ENCODE results near the gene CD300LF.

Gene CD300LF

GRCh38 chr17:74712756-74713155 lies at the start of gene CD300LF:
Gene CD300LF (minus strand): TSS chr17:74712923. CDS start chr17:74712866, 57 bp downstream.
- peaks cover 0 to 5% of the 10 kb centered on the region in 2 donors for H3K27me3 Mint-ChIP-seq

GRCh38 chr17:74761931-74762330 lies 49.2 kb upstream of the CD300LF start:
- Mint-ChIP-seq H3K27ac (no peak overlapping the region), H3K9me3 (no peaks in the 10 kb centered on the region), H3K27me3 (no peaks in the 10 kb centered on the region), H3K4me1 (peaks cover 29 to 46% of the 10 kb centered on the region in 2 donors), H3K4me3 (no peak overlapping the region), H3K36me3 (peaks cover 3 to 7% of the 10 kb centered on the region in 2 donors)
- DNase-seq (no peak), ATAC-seq (replicated peaks) (no peak)

More at GRCh38 chr17:74712756-74713155, at the start of gene CD300LF:
- no peaks in the 10 kb centered on the region for H3K36me3 Mint-ChIP-seq
- peak; percentile 75 to 83 for ATAC-seq (replicated peaks)
- H3K27ac Mint-ChIP-seq: peak within 1 kb of the TSS; percentile 82
- peak within 1 kb of the TSS; percentile 22 to 37 for H3K4me3 Mint-ChIP-seq
- no peak for DNase-seq
- peaks cover 0 to 2% of the 10 kb centered on the region in 2 donors for H3K9me3 Mint-ChIP-seq
- H3K4me1 Mint-ChIP-seq: peaks cover 19 to 24% of the 10 kb centered on the region in 2 donors

DNA sequence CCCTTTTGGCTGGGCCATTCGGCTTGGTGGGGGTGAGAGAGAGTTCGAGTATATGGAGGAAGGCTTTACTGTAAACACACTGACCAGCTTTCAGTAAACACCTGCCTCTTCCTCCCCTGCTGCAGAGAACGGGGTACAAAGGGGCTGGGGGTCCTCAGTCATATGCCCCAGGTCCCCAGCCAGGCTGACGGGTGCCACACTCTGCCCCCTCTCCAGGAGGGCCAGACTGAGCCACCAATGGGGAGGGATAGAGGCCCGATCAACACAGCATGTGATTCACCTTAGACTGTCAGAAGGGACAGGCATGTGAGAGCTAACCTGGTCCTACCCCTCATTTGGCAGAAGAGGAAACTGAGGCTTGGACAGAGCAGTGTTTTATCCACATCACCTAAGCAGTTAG lies 48.7 kb upstream of the CD300LF start:
- H3K27me3 Mint-ChIP-seq: no peaks in the 10 kb centered on the region
- DNase-seq: no peak
- peaks cover 30 to 49% of the 10 kb centered on the region in 2 donors for H3K4me1 Mint-ChIP-seq

GRCh38 chr17:74760404-74761105 lies 47.8 kb upstream of the CD300LF start:
- Mint-ChIP-seq H3K36me3 (peaks cover 3% of the 10 kb centered on the region in 2 donors), H3K27me3 (no peaks in the 10 kb centered on the region), H3K4me3 (no peak overlapping the region), H3K9me3 (no peaks in the 10 kb centered on the region), H3K4me1 (peaks cover 30 to 50% of the 10 kb centered on the region in 2 donors), H3K27ac (no peak overlapping the region)
- DNase-seq (no peak), ATAC-seq (replicated peaks) (no peak)

More for the DNA sequence above, 48.7 kb upstream of the CD300LF start:
- Mint-ChIP-seq H3K4me3 (no peak overlapping the region), H3K9me3 (no peaks in the 10 kb centered on the region), H3K27ac (no peak overlapping the region), H3K36me3 (peaks cover 3% of the 10 kb centered on the region in 2 donors)
- no peak for ATAC-seq (replicated peaks)

GRCh38 chr17:74759941-74760340 lies 47.2 kb upstream of the CD300LF start:
- no peaks in the 10 kb centered on the region for H3K27me3 Mint-ChIP-seq
- peaks cover 32 to 57% of the 10 kb centered on the region in 2 donors for H3K4me1 Mint-ChIP-seq
- no peak overlapping the region for H3K4me3 Mint-ChIP-seq
- H3K27ac Mint-ChIP-seq: no peak overlapping the region
- DNase-seq (no peak), ATAC-seq (replicated peaks) (no peak)
- H3K9me3 Mint-ChIP-seq: no peaks in the 10 kb centered on the region
- peaks cover 5 to 7% of the 10 kb centered on the region in 2 donors for H3K36me3 Mint-ChIP-seq

DNA sequence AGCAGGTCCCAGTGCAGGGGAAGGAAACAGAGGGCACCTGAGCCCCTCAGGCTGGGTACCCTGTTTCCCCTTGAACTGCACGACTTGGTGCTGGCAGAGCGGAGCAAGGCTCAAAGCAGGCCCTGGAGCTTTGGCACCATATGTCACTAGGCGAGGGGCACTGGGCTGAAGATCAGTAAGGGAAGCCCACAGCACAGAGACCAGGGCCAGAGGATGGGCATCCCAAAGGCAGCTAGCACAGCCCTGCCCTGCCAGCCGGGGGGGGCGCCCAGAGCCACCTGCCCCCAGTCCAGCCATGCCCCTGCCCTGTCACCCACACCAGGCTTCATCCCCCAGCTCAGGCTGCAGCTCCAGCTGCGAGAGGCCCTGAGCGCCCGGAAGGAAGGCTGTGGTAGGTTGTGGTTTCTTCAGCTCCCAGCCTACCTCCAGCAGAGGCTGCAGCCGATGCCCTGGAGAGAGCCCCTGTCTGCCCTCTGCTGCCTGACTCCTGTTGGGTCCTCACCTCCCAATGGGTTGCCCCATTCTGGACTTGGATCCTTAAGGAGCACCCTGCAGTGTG lies 46.6 kb upstream of the CD300LF start:
- peaks cover 4 to 5% of the 10 kb centered on the region in 2 donors for H3K36me3 Mint-ChIP-seq
- H3K4me3 Mint-ChIP-seq: peak overlapping the region in 1 of 2 donors; percentile 25
- no peaks in the 10 kb centered on the region for H3K9me3 Mint-ChIP-seq
- H3K27ac Mint-ChIP-seq: peak overlapping the region; percentile 59
- H3K27me3 Mint-ChIP-seq: no peaks in the 10 kb centered on the region
- DNase-seq (no peak), ATAC-seq (replicated peaks) (peak; percentile 73 to 84)
- peaks cover 35 to 63% of the 10 kb centered on the region in 2 donors for H3K4me1 Mint-ChIP-seq

- peaks cover 32 to 66% of the 10 kb centered on the region in 2 donors for H3K4me1 Mint-ChIP-seq
- peaks cover 4 to 5% of the 10 kb centered on the region in 2 donors for H3K36me3 Mint-ChIP-seq
- ATAC-seq (replicated peaks): peak; percentile 68 to 78
- H3K27ac Mint-ChIP-seq: peak overlapping the region; percentile 86
- no peak for DNase-seq
- no peaks in the 10 kb centered on the region for H3K9me3 Mint-ChIP-seq
- H3K27me3 Mint-ChIP-seq: no peaks in the 10 kb centered on the region
- peak overlapping the region; percentile 33 to 39 for H3K4me3 Mint-ChIP-seq
Measured at GRCh38 chr17:74758848-74759168, 46.1 kb upstream of the CD300LF start.

DNA sequence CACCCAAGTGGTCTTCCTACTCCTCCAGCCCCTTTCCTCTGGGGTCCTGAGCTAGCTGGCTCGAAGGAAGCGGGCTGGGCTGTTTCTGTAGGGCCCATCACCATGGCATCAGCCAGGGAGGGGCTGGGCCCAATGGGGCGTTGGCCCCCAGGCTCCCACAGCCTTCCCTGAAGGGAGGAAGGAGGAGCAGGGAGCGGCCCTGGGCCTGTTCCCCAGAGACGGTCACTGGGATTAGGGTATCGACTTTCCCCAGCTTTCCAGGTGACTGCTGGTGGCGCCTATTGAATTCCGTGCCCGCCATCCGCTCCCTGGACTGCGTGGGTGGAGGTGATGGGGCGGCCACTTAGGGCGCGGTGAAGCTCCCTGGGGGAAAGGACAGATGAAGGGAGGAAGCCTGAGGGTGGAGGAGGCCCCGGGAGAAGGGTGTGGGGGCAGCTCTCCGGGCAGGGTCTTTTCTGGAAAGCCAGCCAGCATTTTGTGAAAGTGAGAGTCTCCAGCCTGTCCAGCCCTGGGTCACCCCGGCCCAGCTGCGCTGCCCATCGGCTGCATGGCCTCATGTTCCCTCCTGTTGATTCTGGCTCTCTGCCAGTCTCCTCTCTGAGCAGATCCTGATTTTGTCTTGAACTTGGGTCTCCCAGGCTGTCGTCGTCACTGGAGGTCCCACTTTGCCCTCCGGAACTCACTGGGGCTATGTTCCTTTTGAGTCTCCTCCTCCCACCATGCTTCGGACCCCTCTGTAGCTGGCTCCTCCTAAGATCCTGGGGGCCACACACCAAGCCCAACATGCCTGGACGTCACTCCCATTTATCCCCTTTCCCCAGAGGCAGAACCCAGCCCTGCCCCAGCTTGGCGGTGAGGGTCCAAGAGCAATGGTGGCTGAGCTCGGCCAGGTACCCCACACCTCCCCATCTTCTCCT lies 45.5 kb upstream of the CD300LF start:
- ATAC-seq (replicated peaks): no peak
- Mint-ChIP-seq H3K27me3 (no peaks in the 10 kb centered on the region), H3K9me3 (no peaks in the 10 kb centered on the region), H3K36me3 (peaks cover 4 to 5% of the 10 kb centered on the region in 2 donors), H3K4me3 (peak overlapping the region; percentile 33 to 39), H3K4me1 (peaks cover 33 to 67% of the 10 kb centered on the region in 2 donors), H3K27ac (peak overlapping the region; percentile 86)
- DNase-seq: no peak

DNA sequence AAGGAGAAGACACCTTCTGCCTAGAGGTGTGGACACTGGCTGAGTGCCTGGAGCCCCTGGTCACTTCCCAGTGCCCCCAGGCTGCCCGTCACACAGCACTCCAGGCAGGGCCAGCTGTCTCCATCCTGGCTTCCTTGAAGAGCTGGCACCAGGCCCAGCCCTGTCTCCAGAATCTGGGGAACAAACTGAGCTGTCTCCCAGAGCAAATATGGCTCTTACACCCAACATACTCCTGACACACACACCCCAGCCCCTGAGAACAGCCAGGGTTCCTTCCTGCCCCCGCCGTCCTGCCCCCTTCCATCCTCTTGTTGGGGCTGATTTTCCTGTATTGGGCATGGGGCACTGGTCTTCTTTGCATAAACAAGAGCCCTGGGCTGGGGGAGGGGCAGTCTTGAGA lies 44.8 kb upstream of the CD300LF start:
- H3K4me3 Mint-ChIP-seq: no peak overlapping the region
- peaks cover 7 to 11% of the 10 kb centered on the region in 2 donors for H3K36me3 Mint-ChIP-seq
- no peak for DNase-seq
- ATAC-seq (replicated peaks): no peak
- no peaks in the 10 kb centered on the region for H3K27me3 Mint-ChIP-seq
- H3K9me3 Mint-ChIP-seq: no peaks in the 10 kb centered on the region
- peak overlapping the region; percentile 59 for H3K27ac Mint-ChIP-seq
- H3K4me1 Mint-ChIP-seq: peaks cover 40 to 71% of the 10 kb centered on the region in 2 donors

- H3K36me3 Mint-ChIP-seq: peaks cover 10 to 14% of the 10 kb centered on the region in 2 donors
Measured at GRCh38 chr17:74756891-74757290, 44.2 kb upstream of the CD300LF start.

DNA sequence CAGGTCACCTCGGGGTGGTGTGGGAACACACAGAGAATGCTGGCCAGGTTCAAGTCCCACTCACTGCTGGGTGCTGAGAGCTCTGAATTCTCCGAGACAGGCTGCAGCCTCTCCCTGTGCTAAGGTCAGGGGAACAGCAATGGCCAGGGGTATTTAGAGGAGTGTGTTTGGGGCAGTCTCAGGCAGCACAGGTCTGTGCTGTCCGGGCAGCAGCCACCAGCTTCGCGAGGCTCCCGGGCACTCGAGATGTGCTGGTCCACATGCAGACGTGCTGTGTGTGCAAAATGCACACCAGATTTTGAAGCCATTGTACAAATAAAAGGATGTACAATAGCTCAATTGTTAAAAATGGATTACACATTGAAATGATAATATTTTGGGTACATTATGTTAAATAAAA lies 42.8 kb upstream of the CD300LF start:
- Mint-ChIP-seq H3K36me3 (peaks cover 10 to 19% of the 10 kb centered on the region in 2 donors), H3K27ac (no peak overlapping the region), H3K27me3 (no peaks in the 10 kb centered on the region), H3K4me1 (peaks cover 55 to 87% of the 10 kb centered on the region in 2 donors), H3K4me3 (no peak overlapping the region), H3K9me3 (no peaks in the 10 kb centered on the region)
- no peak for ATAC-seq (replicated peaks)
- no peak for DNase-seq

More at GRCh38 chr17:74756891-74757290, 44.2 kb upstream of the CD300LF start:
- no peak overlapping the region for H3K27ac Mint-ChIP-seq
- H3K9me3 Mint-ChIP-seq: no peaks in the 10 kb centered on the region
- no peak overlapping the region for H3K4me3 Mint-ChIP-seq
- H3K27me3 Mint-ChIP-seq: no peaks in the 10 kb centered on the region
- DNase-seq (no peak), ATAC-seq (replicated peaks) (no peak)
- peaks cover 44 to 75% of the 10 kb centered on the region in 2 donors for H3K4me1 Mint-ChIP-seq

GRCh38 chr17:74754832-74755231 lies 42.1 kb upstream of the CD300LF start:
- ATAC-seq (replicated peaks): no peak

DNA sequence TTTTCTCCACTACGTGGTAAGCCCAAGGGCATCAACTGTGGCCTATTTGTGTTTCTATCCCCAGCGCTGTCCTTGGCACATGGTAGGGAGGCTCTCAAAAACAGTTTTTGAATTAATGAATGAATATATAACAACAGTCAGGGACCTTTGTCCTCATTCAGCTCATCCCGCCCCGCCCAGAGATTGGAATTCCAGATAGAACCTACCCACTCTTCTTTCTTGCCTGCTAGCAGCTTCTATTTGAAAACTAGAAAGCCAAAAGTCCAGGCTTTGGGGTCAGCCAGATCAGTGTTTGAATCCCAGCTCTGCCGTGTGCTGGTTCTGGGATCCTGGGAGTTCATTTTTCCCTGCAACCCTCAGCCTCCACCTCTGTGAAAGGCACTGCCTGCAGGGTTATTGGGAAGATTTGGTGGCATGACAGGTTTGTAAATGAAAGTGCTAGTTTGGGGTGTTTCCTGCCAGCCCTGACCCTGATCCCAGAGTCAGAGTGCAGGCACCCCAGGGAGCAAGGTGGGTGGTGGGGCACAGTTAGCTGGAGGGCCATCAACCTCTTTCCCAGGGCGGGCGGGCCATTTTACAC lies 40.2 kb upstream of the CD300LF start:
- DNase-seq (no peak), ATAC-seq (replicated peaks) (no peak)
- no peak overlapping the region for H3K4me3 Mint-ChIP-seq
- peaks cover 10 to 19% of the 10 kb centered on the region in 2 donors for H3K36me3 Mint-ChIP-seq
- H3K4me1 Mint-ChIP-seq: peaks cover 44 to 74% of the 10 kb centered on the region in 2 donors
- H3K9me3 Mint-ChIP-seq: no peaks in the 10 kb centered on the region
- H3K27ac Mint-ChIP-seq: peak overlapping the region; percentile 70
- H3K27me3 Mint-ChIP-seq: no peaks in the 10 kb centered on the region

More at GRCh38 chr17:74754832-74755231, 42.1 kb upstream of the CD300LF start:
- Mint-ChIP-seq H3K36me3 (peaks cover 10 to 19% of the 10 kb centered on the region in 2 donors), H3K27ac (no peak overlapping the region), H3K27me3 (no peaks in the 10 kb centered on the region), H3K4me1 (peaks cover 57 to 87% of the 10 kb centered on the region in 2 donors), H3K9me3 (no peaks in the 10 kb centered on the region), H3K4me3 (no peak overlapping the region)
- no peak for DNase-seq

DNA sequence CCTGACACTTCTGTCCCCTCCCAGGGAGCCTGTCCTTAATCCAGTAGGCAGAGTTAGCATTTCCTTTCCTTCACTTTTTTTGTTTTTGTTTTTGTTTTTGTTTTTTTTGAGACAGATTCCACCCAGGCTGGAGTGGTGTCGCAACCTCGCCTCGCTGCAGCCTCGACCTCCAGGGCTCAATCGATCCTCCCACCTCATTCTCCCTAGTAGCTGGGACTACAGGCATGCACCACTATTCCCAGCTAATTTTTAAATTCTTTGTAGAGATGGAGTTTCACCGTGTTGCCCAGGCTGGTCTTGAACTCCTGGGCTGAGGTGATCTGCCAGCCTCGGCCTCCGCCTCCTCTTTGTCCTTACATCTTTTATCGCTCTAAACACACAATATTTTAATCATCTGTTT lies 39.7 kb upstream of the CD300LF start:
- no peak for DNase-seq
- H3K27ac Mint-ChIP-seq: peak overlapping the region; percentile 70
- peaks cover 10 to 19% of the 10 kb centered on the region in 2 donors for H3K36me3 Mint-ChIP-seq
- no peaks in the 10 kb centered on the region for H3K9me3 Mint-ChIP-seq
- H3K27me3 Mint-ChIP-seq: no peaks in the 10 kb centered on the region
- H3K4me3 Mint-ChIP-seq: no peak overlapping the region
- peaks cover 40 to 74% of the 10 kb centered on the region in 2 donors for H3K4me1 Mint-ChIP-seq
- no peak for ATAC-seq (replicated peaks)

Data from stimulated activated naive B cell treated with anti-CD40 and anti-IgM and Interleukin-4, amounts not matched to agents 10 μg/mL and 1 μg/mL and 100 μg/mL, for 72 hours (primary cell).